ENCODE measurements around the gene SPATC1L. TPM values are rescaled to one million over a fixed set of nuclear protein-coding genes. Genes with fewer than 3 reads are reported as not detected.

Gene SPATC1L
- total and polyA plus RNA-seq, 2 donors from 2014 or later = 3.7 to 8.7 TPM

- no peaks in the 10 kb centered on the region for H3K36me3 ChIP-seq (ENCODE audit: control insufficient read depth in 2 of 3, insufficient read depth in 3 of 3, low read length in 3 of 3)
- intact Hi-C loops (cut with DNase I) = no loop called here
- no peaks in the 10 kb centered on the region for H3K9me3 ChIP-seq (ENCODE audit: control insufficient read depth in 2 of 3, insufficient read depth in 1 of 3, low read length in 3 of 3)
- FAIRE-seq (no peak), DNase-seq (peak in 3 of 5 donors; percentile 9 to 76 (median 43))
- H3K4me3 ChIP-seq (ENCODE audit: low read length in 3 of 3) = no peak overlapping the region
- H3K27ac ChIP-seq (ENCODE audit: low read depth in 2 of 2, low read length in 2 of 2) = no peak overlapping the region
- H3K4me1 ChIP-seq (ENCODE audit: control insufficient read depth in 2 of 3, insufficient read depth in 2 of 3, low read depth in 1 of 3, low read length in 3 of 3) = no peaks in the 10 kb centered on the region
- H3K9ac ChIP-seq (ENCODE audit: low read length in 3 of 3) = no peak overlapping the region
- no peaks in the 10 kb centered on the region for H3K27me3 ChIP-seq (ENCODE audit: control insufficient read depth, insufficient read depth, low read length)
- no peak for TF ChIP-seq CTCF (IDR thresholded peaks at IDR 0.05; ENCODE audit: borderline replicate concordance, extremely low read depth, insufficient read depth)
Measured at GRCh38 chr21:46126309-46127238, 57.7 kb downstream of the SPATC1L start.

- H3K4me3 ChIP-seq (ENCODE audit: low read length in 3 of 3) = no peak overlapping the region
- H3K9me3 ChIP-seq (ENCODE audit: control insufficient read depth in 2 of 3, insufficient read depth in 1 of 3, low read length in 3 of 3) = no peaks in the 10 kb centered on the region
- TF ChIP-seq CTCF (IDR thresholded peaks at IDR 0.05; ENCODE audit: borderline replicate concordance, extremely low read depth, insufficient read depth) = no peak
- H3K27me3 ChIP-seq (ENCODE audit: control insufficient read depth, insufficient read depth, low read length) = no peaks in the 10 kb centered on the region
- intact Hi-C loops (cut with DNase I) = no loop called here
- DNase-seq (peak in 2 of 5 donors; percentile 33 to 68), FAIRE-seq (no peak)
- H3K4me1 ChIP-seq (ENCODE audit: control insufficient read depth in 2 of 3, insufficient read depth in 2 of 3, low read depth in 1 of 3, low read length in 3 of 3) = no peaks in the 10 kb centered on the region
- H3K36me3 ChIP-seq (ENCODE audit: control insufficient read depth in 2 of 3, insufficient read depth in 3 of 3, low read length in 3 of 3) = no peaks in the 10 kb centered on the region
- no peak overlapping the region for H3K9ac ChIP-seq (ENCODE audit: low read length in 3 of 3)
- no peak overlapping the region for H3K27ac ChIP-seq (ENCODE audit: low read depth in 2 of 2, low read length in 2 of 2)
Measured at GRCh38 chr21:46125846-46126301, 58.4 kb downstream of the SPATC1L start.

GRCh38 chr21:46124926-46125845 is 59.1 kb downstream of the SPATC1L start:
- TF ChIP-seq CTCF (IDR thresholded peaks at IDR 0.05; ENCODE audit: borderline replicate concordance, extremely low read depth, insufficient read depth) = no peak
- DNase-seq (peak in 3 of 5 donors; percentile 7 to 61 (median 48)), FAIRE-seq (no peak)
- no peak overlapping the region for H3K4me3 ChIP-seq (ENCODE audit: low read length in 3 of 3)
- intact Hi-C loops (cut with DNase I) = no loop called here
- no peaks in the 10 kb centered on the region for H3K27me3 ChIP-seq (ENCODE audit: control insufficient read depth, insufficient read depth, low read length)
- no peak overlapping the region for H3K9ac ChIP-seq (ENCODE audit: low read length in 3 of 3)
- H3K27ac ChIP-seq (ENCODE audit: low read depth in 2 of 2, low read length in 2 of 2) = no peak overlapping the region
- no peaks in the 10 kb centered on the region for H3K36me3 ChIP-seq (ENCODE audit: control insufficient read depth in 2 of 3, insufficient read depth in 3 of 3, low read length in 3 of 3)
- H3K9me3 ChIP-seq (ENCODE audit: control insufficient read depth in 2 of 3, insufficient read depth in 1 of 3, low read length in 3 of 3) = no peaks in the 10 kb centered on the region
- H3K4me1 ChIP-seq (ENCODE audit: control insufficient read depth in 2 of 3, insufficient read depth in 2 of 3, low read depth in 1 of 3, low read length in 3 of 3) = no peaks in the 10 kb centered on the region
